IPS-18a (cell line): ENCODE measurements around the gene ACSM4.

ENCODE experiments used
- H3K27ac ChIP-seq: one replicate; pipeline ENCODE4 v1.5.1; 2013; ENCODE audit warnings: low read length
- H3K27me3 ChIP-seq: one replicate; pipeline ENCODE4 v1.6.1; 2013; ENCODE audit warnings: mild to moderate bottlenecking, low read length; ENCODE audit not compliant: control insufficient read depth, insufficient read depth
- H3K36me3 ChIP-seq: one replicate; pipeline ENCODE4 v1.6.1; 2013; ENCODE audit warnings: low read depth, low read length; ENCODE audit not compliant: control insufficient read depth
- H3K4me1 ChIP-seq: one replicate; pipeline ENCODE4 v1.6.1; 2013; ENCODE audit warnings: low read depth, low read length; ENCODE audit not compliant: control insufficient read depth
- H3K4me3 ChIP-seq: one replicate; pipeline ENCODE4 v1.5.1; 2013; ENCODE audit warnings: low read length
- H3K9ac ChIP-seq: one replicate; pipeline ENCODE4 v1.6.1; 2013; ENCODE audit warnings: mild to moderate bottlenecking, low read length, moderate library complexity
- H3K9me3 ChIP-seq: one replicate; pipeline ENCODE4 v1.6.1; 2013; ENCODE audit warnings: low read depth, low read length; ENCODE audit not compliant: control insufficient read depth

Gene ACSM4

DNA sequence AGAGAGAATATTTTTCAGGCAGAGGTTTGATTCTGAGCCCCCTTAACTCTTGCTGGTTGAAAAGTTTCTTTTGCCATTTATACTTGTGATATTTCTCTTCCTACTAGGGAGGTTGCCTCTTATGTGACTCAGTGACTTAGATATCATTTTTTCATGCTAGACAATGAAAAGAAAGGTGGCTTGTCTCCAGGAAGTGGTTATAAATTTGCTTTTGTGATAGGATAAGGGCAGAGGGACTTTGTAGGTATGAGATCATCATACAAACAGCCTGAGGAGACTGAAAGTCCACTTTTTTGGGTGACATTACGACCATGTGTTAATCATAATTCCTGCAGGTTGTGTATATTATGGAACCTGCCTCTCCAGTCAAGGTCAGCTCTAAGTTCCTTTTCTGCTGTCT is 35.8 kb downstream of the ACSM4 start:
- no peaks in the 10 kb centered on the region for H3K9me3 ChIP-seq
- H3K4me3 ChIP-seq: no peak overlapping the region
- H3K9ac ChIP-seq: no peak overlapping the region
- H3K27me3 ChIP-seq: no peaks in the 10 kb centered on the region
- H3K27ac ChIP-seq: no peak overlapping the region
- no peaks in the 10 kb centered on the region for H3K36me3 ChIP-seq
- H3K4me1 ChIP-seq: no peaks in the 10 kb centered on the region

DNA sequence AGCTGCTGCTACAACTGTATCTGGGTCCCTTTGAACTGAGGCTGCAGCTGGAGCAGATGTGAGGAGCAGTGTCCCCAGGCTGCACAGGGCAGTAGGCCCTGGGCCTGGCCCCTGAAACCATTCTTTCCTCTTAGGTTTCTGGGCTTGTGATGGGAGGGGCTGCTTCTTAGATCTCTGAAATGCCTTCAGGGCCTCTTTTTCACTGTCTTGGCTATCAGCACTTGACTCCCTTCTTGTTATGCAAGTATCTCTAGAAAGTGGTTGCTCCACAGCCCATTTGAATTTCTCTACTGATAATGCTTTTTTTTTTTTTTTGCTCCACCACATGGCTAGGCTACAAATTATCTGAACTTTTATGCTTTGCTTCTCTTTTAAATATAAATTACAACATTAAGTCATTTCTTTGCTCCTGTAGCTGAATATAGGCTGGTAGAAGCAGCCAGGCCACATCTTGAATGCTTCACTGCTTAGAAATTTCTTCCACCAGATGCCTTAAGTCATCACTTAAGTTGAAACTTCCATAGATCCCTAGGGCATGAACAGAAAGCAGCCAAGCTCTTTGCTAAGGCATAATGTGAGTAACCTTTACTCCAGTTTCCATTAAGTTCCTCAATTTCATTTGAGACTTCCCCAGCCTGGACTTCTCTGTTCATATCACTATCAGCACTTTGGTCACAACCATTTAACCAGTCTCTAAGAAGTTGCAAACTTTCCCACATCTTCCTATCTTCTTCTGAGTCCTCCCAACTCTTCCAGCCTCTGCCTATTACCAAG is 41.1 kb downstream of the ACSM4 start:
- H3K27ac ChIP-seq: no peak overlapping the region
- peaks cover 4% of the 10 kb centered on the region for H3K4me1 ChIP-seq
- H3K9ac ChIP-seq: no peak overlapping the region
- H3K4me3 ChIP-seq: no peak overlapping the region
- H3K36me3 ChIP-seq: no peaks in the 10 kb centered on the region
- peaks cover 3% of the 10 kb centered on the region for H3K9me3 ChIP-seq
- no peaks in the 10 kb centered on the region for H3K27me3 ChIP-seq

DNA sequence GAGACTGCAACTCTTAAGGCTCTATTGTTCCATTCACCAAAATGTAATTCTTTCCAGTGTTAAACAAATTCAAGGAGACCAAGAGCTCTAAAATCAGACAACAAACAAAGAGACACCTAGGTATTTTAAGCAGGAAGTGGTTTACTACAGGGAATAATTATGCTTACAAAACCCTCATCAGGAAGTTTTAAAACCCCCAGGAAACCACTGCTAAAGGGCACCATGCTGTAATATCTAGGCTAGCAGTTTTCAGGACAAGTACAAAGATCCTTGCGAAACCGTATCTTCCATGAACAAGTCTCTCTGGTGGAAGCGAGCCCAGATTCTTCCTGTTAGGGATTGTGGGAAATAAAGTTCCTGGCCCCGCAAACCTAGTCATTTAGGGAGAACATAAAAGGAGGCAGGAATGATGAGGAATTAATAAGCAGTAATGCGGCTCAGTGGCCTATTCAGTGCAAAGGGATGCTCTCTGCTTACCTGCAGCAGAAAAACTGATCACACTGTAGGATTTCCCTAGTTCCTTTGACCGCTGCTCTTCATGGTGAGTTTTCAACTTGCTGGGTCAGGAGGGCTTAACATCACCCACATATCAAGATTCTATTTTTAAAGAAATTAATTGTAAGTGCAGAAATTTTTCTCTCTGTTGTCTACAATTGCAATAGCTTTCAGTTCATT is 42.8 kb downstream of the ACSM4 start:
- no peak overlapping the region for H3K27ac ChIP-seq
- no peaks in the 10 kb centered on the region for H3K27me3 ChIP-seq
- H3K36me3 ChIP-seq: no peaks in the 10 kb centered on the region
- H3K4me1 ChIP-seq: peaks cover 4% of the 10 kb centered on the region
- no peak overlapping the region for H3K9ac ChIP-seq
- no peak overlapping the region for H3K4me3 ChIP-seq
- H3K9me3 ChIP-seq: peaks cover 3% of the 10 kb centered on the region

GRCh38 chr12:7349418-7349817 is 45.5 kb downstream of the ACSM4 start:
- H3K27ac ChIP-seq: no peak overlapping the region
- H3K9ac ChIP-seq: no peak overlapping the region
- peaks cover 3% of the 10 kb centered on the region for H3K9me3 ChIP-seq
- H3K36me3 ChIP-seq: no peaks in the 10 kb centered on the region
- H3K4me1 ChIP-seq: peaks cover 4% of the 10 kb centered on the region
- no peak overlapping the region for H3K4me3 ChIP-seq
- no peaks in the 10 kb centered on the region for H3K27me3 ChIP-seq

DNA sequence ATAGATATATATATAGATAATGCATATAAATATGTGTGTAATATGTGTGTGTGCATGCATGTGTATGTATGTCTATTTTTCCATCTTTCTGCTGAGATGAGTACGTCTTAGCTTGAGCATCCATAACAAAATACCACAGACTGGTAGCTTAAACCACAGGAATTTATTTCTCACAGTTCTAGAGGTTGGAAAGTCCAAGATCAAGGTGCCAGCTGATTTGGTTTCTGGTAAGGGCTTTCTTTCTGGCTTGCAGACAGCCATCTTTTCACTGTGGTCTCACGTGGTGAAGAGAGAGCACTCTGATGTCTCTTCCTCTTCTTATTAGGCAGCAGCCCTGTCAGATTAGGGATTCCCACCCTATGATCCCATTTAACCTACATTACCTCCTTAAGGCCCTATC is 47.3 kb downstream of the ACSM4 start:
- H3K9me3 ChIP-seq: no peaks in the 10 kb centered on the region
- H3K4me3 ChIP-seq: no peak overlapping the region
- no peak overlapping the region for H3K9ac ChIP-seq
- H3K27me3 ChIP-seq: no peaks in the 10 kb centered on the region
- no peaks in the 10 kb centered on the region for H3K36me3 ChIP-seq
- H3K4me1 ChIP-seq: peaks cover 4% of the 10 kb centered on the region
- no peak overlapping the region for H3K27ac ChIP-seq

- H3K9me3 ChIP-seq: no peaks in the 10 kb centered on the region
- H3K36me3 ChIP-seq: no peaks in the 10 kb centered on the region
- no peak overlapping the region for H3K9ac ChIP-seq
- no peaks in the 10 kb centered on the region for H3K4me1 ChIP-seq
- H3K27me3 ChIP-seq: no peaks in the 10 kb centered on the region
- no peak overlapping the region for H3K4me3 ChIP-seq
- H3K27ac ChIP-seq: no peak overlapping the region
These were observed 48.8 kb downstream of the ACSM4 start for GRCh38 chr12:7352661-7353060.

DNA sequence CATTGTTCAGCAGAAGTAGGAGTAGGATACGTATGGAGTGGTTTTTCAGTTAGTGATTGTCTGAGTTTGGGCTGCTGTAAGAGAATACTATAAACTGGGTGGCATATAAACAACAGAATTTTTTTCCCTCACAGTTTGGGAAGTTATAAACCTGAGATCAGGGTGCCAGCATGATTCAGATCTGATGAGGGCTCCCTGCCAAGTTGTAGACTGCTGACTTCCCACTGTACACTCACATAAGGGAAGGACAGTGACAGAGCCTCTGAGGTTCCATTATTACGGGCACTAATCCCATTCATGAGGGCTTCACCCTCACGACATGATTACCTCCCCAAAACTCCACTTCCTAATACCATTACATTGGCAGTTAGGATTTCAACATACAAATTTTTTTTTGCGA is 50.7 kb downstream of the ACSM4 start:
- Histone ChIP-seq H3K27ac (no peak overlapping the region), H3K27me3 (no peaks in the 10 kb centered on the region), H3K36me3 (no peaks in the 10 kb centered on the region), H3K4me1 (no peaks in the 10 kb centered on the region), H3K9me3 (no peaks in the 10 kb centered on the region), H3K4me3 (no peak overlapping the region), H3K9ac (no peak overlapping the region)

GRCh38 chr12:7361265-7361664 is 57.4 kb downstream of the ACSM4 start:
- Histone ChIP-seq H3K4me1 (no peaks in the 10 kb centered on the region), H3K27ac (no peak overlapping the region), H3K36me3 (no peaks in the 10 kb centered on the region), H3K9me3 (no peaks in the 10 kb centered on the region), H3K9ac (no peak overlapping the region), H3K4me3 (no peak overlapping the region), H3K27me3 (no peaks in the 10 kb centered on the region)

- Histone ChIP-seq H3K9ac (no peak overlapping the region), H3K4me3 (no peak overlapping the region), H3K27ac (no peak overlapping the region), H3K9me3 (no peaks in the 10 kb centered on the region), H3K4me1 (no peaks in the 10 kb centered on the region), H3K36me3 (no peaks in the 10 kb centered on the region), H3K27me3 (no peaks in the 10 kb centered on the region)
These were observed 58.9 kb downstream of the ACSM4 start for GRCh38 chr12:7362734-7363133.

DNA sequence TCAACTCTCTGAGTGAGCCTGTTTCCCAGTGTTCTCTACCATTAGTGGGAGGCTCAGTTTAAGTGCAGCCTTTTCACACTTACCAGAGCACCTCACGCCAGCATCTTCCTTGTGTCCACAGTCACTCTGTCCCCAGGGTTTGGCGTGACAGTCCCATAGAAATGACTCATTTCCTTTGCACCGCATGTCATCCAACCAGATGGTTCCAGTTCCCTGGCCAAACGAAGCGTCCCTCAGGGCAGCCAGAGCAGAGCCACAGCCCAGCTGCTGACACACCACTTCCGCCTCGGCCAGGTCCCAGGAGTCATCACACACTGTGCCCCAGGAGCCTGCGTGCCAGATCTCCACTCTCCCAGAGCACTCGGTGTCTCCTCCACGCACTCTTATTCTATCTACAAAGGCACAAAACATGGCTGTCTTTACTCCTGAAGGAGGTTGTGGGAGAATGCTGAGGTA is 65.4 kb downstream of the ACSM4 start:
- no peak overlapping the region for H3K4me3 ChIP-seq
- no peaks in the 10 kb centered on the region for H3K4me1 ChIP-seq
- H3K36me3 ChIP-seq: no peaks in the 10 kb centered on the region
- H3K9me3 ChIP-seq: no peaks in the 10 kb centered on the region
- H3K27ac ChIP-seq: no peak overlapping the region
- H3K9ac ChIP-seq: no peak overlapping the region
- no peaks in the 10 kb centered on the region for H3K27me3 ChIP-seq

DNA sequence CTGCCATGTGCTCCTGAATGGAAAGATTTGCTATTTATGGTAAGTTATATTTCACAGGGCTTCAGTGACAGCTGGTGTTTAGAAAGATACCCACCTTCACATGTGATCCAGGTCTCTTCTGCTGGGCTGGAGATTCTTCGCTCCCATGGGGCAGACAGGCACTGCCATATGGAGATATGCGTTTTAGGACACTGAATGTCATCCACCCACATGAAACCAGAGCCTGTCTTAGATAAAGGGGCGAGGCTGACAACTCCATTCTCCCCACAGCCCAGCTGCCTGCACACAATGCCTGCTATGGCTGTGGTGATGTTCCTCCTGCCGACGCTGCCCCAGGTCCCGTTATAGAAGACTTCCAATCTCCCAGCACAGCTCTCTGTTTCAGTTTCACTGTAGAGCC is 69.4 kb downstream of the ACSM4 start:
- H3K9me3 ChIP-seq: no peaks in the 10 kb centered on the region
- no peaks in the 10 kb centered on the region for H3K4me1 ChIP-seq
- H3K36me3 ChIP-seq: no peaks in the 10 kb centered on the region
- H3K4me3 ChIP-seq: no peak overlapping the region
- no peak overlapping the region for H3K27ac ChIP-seq
- no peak overlapping the region for H3K9ac ChIP-seq
- no peaks in the 10 kb centered on the region for H3K27me3 ChIP-seq
